RWPE2 (cell line): Measurements from ENCODE around the gene ARL5C.

Source experiments
- ATAC-seq: fragments of 200-7000 bp; cut with Tn5 transposase; 3 replicates; pipeline ENCODE4 v1.9.1; 2021; ENCODE audit warnings: low read depth
- DNase-seq: peaks from one replicate; pipeline ENCODE4 v3.0.0-alpha.2; 2020; ENCODE audit warnings: low spot score
- H3K27ac ChIP-seq: fragments of 450-650 bp; 2 replicates; pipeline ENCODE4 v1.5.1; 2017; ENCODE audit warnings: mild to moderate bottlenecking; ENCODE audit not compliant: poor library complexity, severe bottlenecking
- H3K27me3 ChIP-seq: fragments of 250-450 bp; sonication (Bioruptor Pico); 2 replicates; pipeline ENCODE4 v1.5.1; 2021; ENCODE audit warnings: mild to moderate bottlenecking, moderate library complexity; ENCODE audit not compliant: insufficient read depth, poor library complexity, severe bottlenecking
- H3K36me3 ChIP-seq: fragments of 250-450 bp; sonication (Bioruptor Pico); 2 replicates; pipeline ENCODE4 v1.5.1; 2020; ENCODE audit warnings: low read depth, mild to moderate bottlenecking, moderate library complexity
- H3K4me1 ChIP-seq: fragments of 250-450 bp; sonication (Bioruptor Pico); 2 replicates; pipeline ENCODE4 v1.5.1; 2021; ENCODE audit warnings: mild to moderate bottlenecking, moderate library complexity; ENCODE audit not compliant: insufficient read depth, poor library complexity, severe bottlenecking
- H3K4me3 ChIP-seq: fragments of 250-450 bp; sonication (Bioruptor Pico); 2 replicates; pipeline ENCODE4 v1.5.1; 2021; ENCODE audit warnings: mild to moderate bottlenecking, moderate library complexity; ENCODE audit not compliant: severe bottlenecking
- H3K9me3 ChIP-seq: fragments of 250-450 bp; sonication (Bioruptor Pico); 2 replicates; pipeline ENCODE4 v1.5.1; 2021; ENCODE audit warnings: mild to moderate bottlenecking, moderate library complexity; ENCODE audit not compliant: severe bottlenecking
- TF ChIP-seq, protein P1 (sequence below): fragments of 450-650 bp; IDR thresholded peaks from one replicate; pipeline ENCODE4 v1.5.1; 2017; ENCODE audit warnings: mild to moderate bottlenecking, moderate library complexity; ENCODE audit not compliant: poor library complexity, severe bottlenecking

Gene ARL5C

DNA sequence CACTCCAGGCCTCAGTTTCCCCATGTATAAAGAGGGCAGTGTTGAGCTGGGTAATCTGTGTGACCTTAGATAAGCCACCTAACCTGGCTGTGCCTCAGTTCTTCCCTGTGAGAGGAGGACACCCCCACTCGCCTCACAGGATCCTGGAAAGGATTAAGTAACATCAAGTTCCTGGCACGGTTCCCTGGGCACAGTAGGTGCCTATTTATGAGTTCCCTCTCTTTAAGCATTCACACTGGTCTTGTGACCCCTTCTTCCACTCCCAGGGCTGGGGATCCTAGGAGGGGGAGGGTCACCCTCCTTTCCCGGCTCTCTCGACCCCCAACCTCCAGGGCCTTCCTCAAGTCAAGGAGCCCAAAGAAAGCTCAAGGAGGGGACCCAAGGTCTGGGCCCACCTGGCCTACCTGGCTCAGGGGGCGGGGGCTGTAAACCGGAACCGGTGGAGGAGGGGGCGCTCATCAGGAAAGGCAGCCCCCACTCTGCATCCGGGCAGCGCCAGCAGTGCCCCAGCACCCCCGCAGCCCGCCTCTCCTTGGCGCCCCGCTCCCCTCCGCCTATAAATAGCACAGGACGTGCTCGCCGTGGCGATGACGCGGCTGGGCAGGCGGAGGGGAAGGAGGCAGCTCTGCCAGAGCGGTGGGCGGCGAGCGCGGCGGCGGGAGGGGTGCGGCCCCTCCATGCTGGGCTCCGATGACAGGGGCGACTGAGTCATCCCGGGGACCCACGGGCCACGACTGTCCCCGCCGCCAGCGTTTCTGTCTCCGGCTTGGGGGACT lies 43.5 kb upstream of the ARL5C start:
- no peak for ATAC-seq
- DNase-seq: no peak
- H3K4me1 ChIP-seq: peaks cover 4% of the 10 kb centered on the region

DNA sequence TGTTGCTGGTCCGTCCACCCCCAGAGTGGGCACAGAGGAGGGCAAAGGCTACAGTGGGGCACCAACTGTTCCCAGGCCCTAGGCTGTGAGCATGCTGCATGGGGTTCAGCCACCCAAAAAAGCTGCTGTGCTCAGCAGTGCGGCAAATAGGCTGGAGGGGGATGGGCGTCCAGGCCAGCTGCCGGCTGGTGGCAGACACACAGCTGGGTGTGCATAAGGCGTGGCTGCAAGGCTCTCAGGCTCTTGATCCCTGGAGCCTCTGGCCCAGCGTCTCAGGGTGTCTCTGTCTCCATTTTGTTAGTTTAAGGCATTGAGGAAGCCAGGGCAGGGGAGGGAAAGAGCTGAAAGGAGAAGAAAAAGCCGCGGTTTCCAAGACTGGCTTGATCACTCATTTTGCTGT lies 42.9 kb upstream of the ARL5C start:
- no peaks in the 10 kb centered on the region for H3K9me3 ChIP-seq
- no peak overlapping the region for H3K27ac ChIP-seq
- H3K36me3 ChIP-seq: peaks cover 14% of the 10 kb centered on the region
- H3K4me1 ChIP-seq: peaks cover 4% of the 10 kb centered on the region
- TF ChIP-seq, protein P1, sequence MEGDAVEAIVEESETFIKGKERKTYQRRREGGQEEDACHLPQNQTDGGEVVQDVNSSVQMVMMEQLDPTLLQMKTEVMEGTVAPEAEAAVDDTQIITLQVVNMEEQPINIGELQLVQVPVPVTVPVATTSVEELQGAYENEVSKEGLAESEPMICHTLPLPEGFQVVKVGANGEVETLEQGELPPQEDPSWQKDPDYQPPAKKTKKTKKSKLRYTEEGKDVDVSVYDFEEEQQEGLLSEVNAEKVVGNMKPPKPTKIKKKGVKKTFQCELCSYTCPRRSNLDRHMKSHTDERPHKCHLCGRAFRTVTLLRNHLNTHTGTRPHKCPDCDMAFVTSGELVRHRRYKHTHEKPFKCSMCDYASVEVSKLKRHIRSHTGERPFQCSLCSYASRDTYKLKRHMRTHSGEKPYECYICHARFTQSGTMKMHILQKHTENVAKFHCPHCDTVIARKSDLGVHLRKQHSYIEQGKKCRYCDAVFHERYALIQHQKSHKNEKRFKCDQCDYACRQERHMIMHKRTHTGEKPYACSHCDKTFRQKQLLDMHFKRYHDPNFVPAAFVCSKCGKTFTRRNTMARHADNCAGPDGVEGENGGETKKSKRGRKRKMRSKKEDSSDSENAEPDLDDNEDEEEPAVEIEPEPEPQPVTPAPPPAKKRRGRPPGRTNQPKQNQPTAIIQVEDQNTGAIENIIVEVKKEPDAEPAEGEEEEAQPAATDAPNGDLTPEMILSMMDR: no peak
- H3K27me3 ChIP-seq: no peaks in the 10 kb centered on the region
- H3K4me3 ChIP-seq: no peak overlapping the region
- no peak for ATAC-seq
- no peak for DNase-seq

More for the DNA sequence above, 43.5 kb upstream of the ARL5C start:
- TF ChIP-seq, protein P1: no peak
- Histone ChIP-seq H3K4me3 (peak overlapping the region; percentile 9), H3K9me3 (no peaks in the 10 kb centered on the region), H3K36me3 (peaks cover 8% of the 10 kb centered on the region), H3K27ac (no peak overlapping the region), H3K27me3 (no peaks in the 10 kb centered on the region)

DNA sequence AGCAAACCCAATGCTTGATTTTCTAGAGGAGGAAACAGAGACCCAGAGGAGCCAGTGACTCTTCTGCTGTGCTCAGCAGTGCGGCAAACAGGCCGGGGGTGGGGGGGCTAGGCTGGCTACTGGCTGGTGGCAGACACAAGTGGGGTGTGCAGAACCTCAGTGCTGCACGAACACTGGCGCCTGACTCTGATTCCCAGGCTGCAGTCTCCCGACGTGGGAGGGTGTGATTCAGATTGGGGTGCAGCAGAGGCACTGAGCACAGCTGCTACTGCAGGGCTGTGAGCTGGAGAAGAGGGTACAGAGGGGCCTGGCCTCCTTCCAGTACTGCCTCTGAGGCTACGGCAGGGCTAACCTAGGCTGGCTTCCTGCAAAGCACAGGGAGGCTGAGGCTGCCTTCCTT lies 42.2 kb upstream of the ARL5C start:
- no peaks in the 10 kb centered on the region for H3K9me3 ChIP-seq
- H3K36me3 ChIP-seq: peaks cover 22% of the 10 kb centered on the region
- DNase-seq (no peak), ATAC-seq (no peak)
- no peaks in the 10 kb centered on the region for H3K27me3 ChIP-seq
- H3K27ac ChIP-seq: no peak overlapping the region
- no peak overlapping the region for H3K4me3 ChIP-seq
- TF ChIP-seq, protein P1: no peak
- H3K4me1 ChIP-seq: peaks cover 4% of the 10 kb centered on the region

DNA sequence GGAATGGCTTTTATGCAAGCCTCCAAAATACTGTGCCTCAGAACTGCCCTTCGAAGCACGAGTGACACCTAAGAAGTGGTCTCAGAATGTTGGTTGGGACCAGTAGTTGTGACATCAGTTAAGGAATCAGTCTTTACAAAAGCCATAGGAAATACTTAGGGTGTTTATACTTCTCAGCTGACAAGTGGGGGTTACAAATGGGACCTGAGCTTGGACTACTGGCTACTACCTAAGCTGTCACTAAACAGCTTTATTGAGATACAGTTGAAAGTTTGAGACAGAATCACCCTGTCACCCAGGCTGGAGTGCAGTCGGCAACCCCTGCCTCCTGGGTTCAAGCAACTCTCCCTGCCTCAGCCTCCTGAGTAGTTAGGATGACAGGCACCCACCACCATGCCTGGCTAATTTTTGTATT lies 39.2 kb upstream of the ARL5C start:
- DNase-seq (no peak), ATAC-seq (no peak)
- no peak overlapping the region for H3K27ac ChIP-seq
- H3K27me3 ChIP-seq: no peaks in the 10 kb centered on the region
- no peak overlapping the region for H3K4me3 ChIP-seq
- H3K9me3 ChIP-seq: no peaks in the 10 kb centered on the region
- TF ChIP-seq, protein P1: no peak
- H3K4me1 ChIP-seq: peaks cover 11% of the 10 kb centered on the region
- H3K36me3 ChIP-seq: peaks cover 49% of the 10 kb centered on the region

DNA sequence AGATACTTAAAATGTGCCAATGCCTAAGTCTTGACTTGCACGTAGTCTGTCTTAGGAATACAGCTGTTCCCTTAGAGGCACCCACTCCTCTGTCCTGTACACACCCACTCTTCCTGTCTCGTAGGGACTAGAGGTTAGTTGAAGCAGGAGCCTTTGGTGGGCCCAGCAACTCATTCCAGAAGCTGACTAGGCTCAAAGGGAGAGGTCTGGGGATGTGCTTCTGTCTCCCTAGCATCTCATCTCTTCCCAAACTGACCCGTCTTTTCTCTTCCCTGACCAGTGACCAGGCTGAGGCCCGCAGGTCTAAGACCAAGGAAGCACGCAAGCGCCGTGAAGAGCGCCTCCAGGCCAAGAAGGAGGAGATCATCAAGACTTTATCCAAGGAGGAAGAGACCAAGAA lies 38.3 kb upstream of the ARL5C start:
- Histone ChIP-seq H3K4me3 (no peak overlapping the region), H3K27me3 (no peaks in the 10 kb centered on the region), H3K36me3 (peaks cover 49% of the 10 kb centered on the region), H3K4me1 (peaks cover 8% of the 10 kb centered on the region), H3K9me3 (no peaks in the 10 kb centered on the region), H3K27ac (no peak overlapping the region)
- DNase-seq (no peak), ATAC-seq (no peak)
- TF ChIP-seq, protein P1: no peak
